ENCODE measurements around the gene PPM1K. TPM values are rescaled to one million over a fixed set of nuclear protein-coding genes. Genes with fewer than 3 reads are reported as not detected.

The PPM1K gene
- total RNA-seq, 6 experiments from 2014 or later = 5.8 to 11.6 (median 6.7) TPM

DNA sequence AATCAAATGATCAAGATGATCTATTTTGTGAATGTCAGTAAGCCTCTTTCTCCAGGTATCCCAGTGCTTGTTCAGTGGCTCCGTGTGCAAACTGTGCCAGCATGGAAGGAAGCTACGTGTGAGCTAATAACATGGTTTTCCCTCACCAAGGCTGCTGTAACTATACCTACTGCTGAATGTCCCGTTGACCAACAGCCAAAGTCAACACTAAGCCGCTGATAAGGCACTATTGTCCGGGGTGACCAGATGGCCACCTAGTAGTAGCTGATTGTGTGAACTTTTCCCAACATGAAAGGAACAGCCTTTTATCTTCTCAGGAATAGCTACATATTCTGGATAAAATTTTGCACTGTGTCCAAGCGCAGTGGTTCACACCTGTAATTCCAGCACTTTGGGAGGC, 68.0 kb downstream of the PPM1K start:
- DNase-seq = no peak
- TF ChIP-seq, protein P1, sequence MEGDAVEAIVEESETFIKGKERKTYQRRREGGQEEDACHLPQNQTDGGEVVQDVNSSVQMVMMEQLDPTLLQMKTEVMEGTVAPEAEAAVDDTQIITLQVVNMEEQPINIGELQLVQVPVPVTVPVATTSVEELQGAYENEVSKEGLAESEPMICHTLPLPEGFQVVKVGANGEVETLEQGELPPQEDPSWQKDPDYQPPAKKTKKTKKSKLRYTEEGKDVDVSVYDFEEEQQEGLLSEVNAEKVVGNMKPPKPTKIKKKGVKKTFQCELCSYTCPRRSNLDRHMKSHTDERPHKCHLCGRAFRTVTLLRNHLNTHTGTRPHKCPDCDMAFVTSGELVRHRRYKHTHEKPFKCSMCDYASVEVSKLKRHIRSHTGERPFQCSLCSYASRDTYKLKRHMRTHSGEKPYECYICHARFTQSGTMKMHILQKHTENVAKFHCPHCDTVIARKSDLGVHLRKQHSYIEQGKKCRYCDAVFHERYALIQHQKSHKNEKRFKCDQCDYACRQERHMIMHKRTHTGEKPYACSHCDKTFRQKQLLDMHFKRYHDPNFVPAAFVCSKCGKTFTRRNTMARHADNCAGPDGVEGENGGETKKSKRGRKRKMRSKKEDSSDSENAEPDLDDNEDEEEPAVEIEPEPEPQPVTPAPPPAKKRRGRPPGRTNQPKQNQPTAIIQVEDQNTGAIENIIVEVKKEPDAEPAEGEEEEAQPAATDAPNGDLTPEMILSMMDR (IDR thresholded peaks at IDR 0.05) = no peak
- peaks cover 5% of the 10 kb centered on the region; the same call in 1 of the 2 replicates for H3K4me1 Mint-ChIP-seq (ENCODE audit: low read depth)
- no peak overlapping the region for H3K27ac Mint-ChIP-seq
- H3K9me3 Mint-ChIP-seq = no peaks in the 10 kb centered on the region
- H3K4me3 Mint-ChIP-seq = no peak overlapping the region
- peaks cover 11% of the 10 kb centered on the region for H3K27me3 Mint-ChIP-seq (ENCODE audit: insufficient read depth)
- no peaks in the 10 kb centered on the region for H3K36me3 Mint-ChIP-seq (ENCODE audit: low read depth)

DNA sequence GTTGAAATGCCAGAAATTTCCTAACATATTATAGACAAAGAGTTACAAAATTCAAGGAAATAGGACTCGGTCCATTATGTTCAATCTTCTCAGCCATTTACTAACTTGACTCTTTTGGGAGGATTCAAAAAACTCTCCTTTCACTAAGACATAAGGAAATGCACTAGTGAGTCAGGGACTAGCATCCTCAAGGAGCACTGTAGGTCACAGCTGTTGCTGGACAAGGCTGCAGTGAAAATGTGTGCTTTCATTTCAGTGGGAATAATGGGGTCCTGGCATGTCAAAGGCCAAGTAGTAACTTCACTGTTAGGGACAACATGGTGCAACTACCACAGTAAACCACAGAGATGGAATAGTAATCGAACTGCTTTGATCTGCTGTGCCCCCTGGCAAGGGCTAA, 69.0 kb downstream of the PPM1K start:
- Mint-ChIP-seq H3K27me3 (ENCODE audit: insufficient read depth) (peaks cover 11% of the 10 kb centered on the region), H3K27ac (no peak overlapping the region), H3K9me3 (no peaks in the 10 kb centered on the region), H3K4me3 (no peak overlapping the region), H3K4me1 (ENCODE audit: low read depth) (peaks cover 5% of the 10 kb centered on the region; the same call in 1 of the 2 replicates), H3K36me3 (ENCODE audit: low read depth) (no peaks in the 10 kb centered on the region)
- DNase-seq = no peak
- TF ChIP-seq, protein P1 (IDR thresholded peaks at IDR 0.05) = no peak

DNA sequence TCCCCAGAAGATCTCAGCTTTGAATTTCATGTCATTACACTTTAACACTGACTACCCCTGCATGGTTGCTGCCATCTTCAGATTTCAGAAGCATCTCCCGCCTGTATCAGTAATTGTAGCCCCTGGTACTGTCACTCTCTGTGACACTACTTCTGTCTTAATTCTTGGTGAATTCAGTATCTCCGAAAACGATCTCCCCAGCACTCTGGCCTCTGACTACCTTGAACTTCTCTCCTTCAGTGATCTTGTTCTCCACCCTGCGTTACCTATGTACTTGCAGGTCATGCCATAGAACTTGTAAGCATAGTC, 72.2 kb downstream of the PPM1K start:
- H3K36me3 Mint-ChIP-seq (ENCODE audit: low read depth) = no peaks in the 10 kb centered on the region
- H3K27ac Mint-ChIP-seq = no peak overlapping the region
- no peak for DNase-seq
- H3K9me3 Mint-ChIP-seq = no peaks in the 10 kb centered on the region
- H3K4me1 Mint-ChIP-seq (ENCODE audit: low read depth) = no peaks in the 10 kb centered on the region
- TF ChIP-seq, protein P1 (IDR thresholded peaks at IDR 0.05) = peak; percentile 54; the same call in 1 of the 2 replicates
- H3K4me3 Mint-ChIP-seq = no peak overlapping the region
- peaks cover 10% of the 10 kb centered on the region for H3K27me3 Mint-ChIP-seq (ENCODE audit: insufficient read depth)

DNA sequence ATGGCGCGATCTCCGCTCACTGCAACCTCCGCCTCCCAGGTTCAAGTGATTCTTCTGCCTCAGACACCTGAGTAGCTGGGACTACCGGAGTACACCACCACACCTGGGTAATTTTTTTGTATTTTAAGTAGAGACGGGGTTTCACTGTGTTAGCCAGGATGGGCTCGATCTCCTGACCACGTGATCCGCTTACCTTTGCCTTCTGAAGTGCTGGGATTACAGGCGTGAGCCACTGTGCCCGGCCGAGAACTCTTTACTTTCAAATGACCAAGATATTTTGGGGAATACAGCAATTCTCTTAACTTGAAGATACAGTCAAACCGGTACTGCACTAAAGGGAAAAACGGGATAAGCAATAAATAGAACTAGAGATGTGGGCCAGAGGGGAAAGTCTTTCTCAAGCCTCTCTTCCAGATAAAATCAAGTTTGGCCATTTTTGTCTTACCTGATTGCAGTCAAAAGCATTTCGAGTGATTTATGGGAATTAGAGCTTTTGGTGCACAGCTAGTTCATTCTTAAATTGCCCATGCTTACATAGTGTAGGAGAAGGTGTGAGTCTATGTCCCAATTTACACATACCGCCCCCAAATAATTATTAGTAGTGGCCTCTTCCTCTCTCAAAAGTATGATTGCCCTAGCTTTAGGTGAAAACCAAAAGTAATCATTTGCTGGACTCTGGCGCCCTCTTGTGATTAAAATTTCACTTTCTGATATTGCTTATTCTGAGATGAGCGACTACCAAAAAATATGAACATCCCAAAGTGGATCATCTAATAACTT, 72.7 kb downstream of the PPM1K start:
- H3K4me3 Mint-ChIP-seq = no peak overlapping the region
- H3K4me1 Mint-ChIP-seq (ENCODE audit: low read depth) = no peaks in the 10 kb centered on the region
- H3K27me3 Mint-ChIP-seq (ENCODE audit: insufficient read depth) = peaks cover 8% of the 10 kb centered on the region
- peak; percentile 48 for DNase-seq
- TF ChIP-seq, protein P1 (IDR thresholded peaks at IDR 0.05) = peak; percentile 90
- H3K36me3 Mint-ChIP-seq (ENCODE audit: low read depth) = no peaks in the 10 kb centered on the region
- H3K9me3 Mint-ChIP-seq = no peaks in the 10 kb centered on the region
- no peak overlapping the region for H3K27ac Mint-ChIP-seq

DNA sequence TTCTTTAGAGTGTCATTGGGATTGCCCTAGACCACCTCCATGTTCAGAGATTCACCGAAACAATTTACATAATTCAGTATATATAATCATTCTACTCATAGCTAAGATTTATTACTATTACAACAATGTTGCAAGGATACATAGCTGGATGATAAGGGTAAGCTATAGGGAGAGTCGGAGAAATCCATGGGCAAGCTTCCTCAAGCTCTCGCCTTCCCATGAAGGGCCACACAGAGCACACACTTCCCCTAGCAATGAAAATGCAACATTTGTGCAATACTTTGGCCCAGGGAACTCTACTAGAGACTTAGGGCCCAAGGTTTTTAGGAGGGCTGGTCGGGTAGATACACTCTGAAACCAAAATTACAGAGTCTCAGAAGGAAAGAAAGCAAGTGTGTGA, 76.2 kb downstream of the PPM1K start:
- DNase-seq = no peak
- Mint-ChIP-seq H3K4me3 (no peak overlapping the region), H3K27ac (no peak overlapping the region), H3K36me3 (ENCODE audit: low read depth) (no peaks in the 10 kb centered on the region), H3K4me1 (ENCODE audit: low read depth) (no peaks in the 10 kb centered on the region), H3K9me3 (no peaks in the 10 kb centered on the region), H3K27me3 (ENCODE audit: insufficient read depth) (peaks cover 8% of the 10 kb centered on the region)
- TF ChIP-seq, protein P1 (IDR thresholded peaks at IDR 0.05) = no peak

Other genes with a start within 250 kb of the PPM1K start
- under 1 TPM; 0.10 to 0.33 (median 0.13) TPM for gene ABCG2, start 125.9 kb downstream of the PPM1K start, total RNA-seq (2021; fragmentation: NEBNext Ultra II Directional; extraction: Animal tissue kit (Norgen Biotek cat#: 25700))
- 1 to 10 TPM in 1 of 6 experiments, under 1 TPM in 5; 0.33 to 1.1 (median 0.55) TPM for gene HERC6, start 94.3 kb upstream of the PPM1K start, total RNA-seq (2021; fragmentation: NEBNext Ultra II Directional; extraction: Animal tissue kit (Norgen Biotek cat#: 25700))
- gene HERC5, start 172.6 kb upstream of the PPM1K start, total RNA-seq (2021; fragmentation: NEBNext Ultra II Directional; extraction: Animal tissue kit (Norgen Biotek cat#: 25700)) = under 1 TPM in 1 of 6 experiments, not detected in 5; 0.05 TPM
- 10 to 100 TPM; 70.4 to 78.6 (median 73.5) TPM for gene PYURF, start 239.2 kb upstream of the PPM1K start, total RNA-seq (2021; fragmentation: NEBNext Ultra II Directional; extraction: Animal tissue kit (Norgen Biotek cat#: 25700))

Measured in HFFc6 (cell line).